Thymus (tissue), 11 donors: Measurements from ENCODE around the gene MGLL. TPM values are rescaled to one million over a fixed set of nuclear protein-coding genes. Genes with fewer than 3 reads are reported as not detected.

Experiments used
- DNase-seq, 9 donors: peaks; one replicate each; pipeline ENCODE4 v3.0.0-alpha.2; 2013; ENCODE audit warnings: low spot score in 9 of 9, low read depth in 6 of 9, missing footprints in 1 of 9
- H3K27ac ChIP-seq, 2 donors: one replicate each; pipeline ENCODE4 v1.5.1; 2013; ENCODE audit warnings: control low read depth in 1 of 2, low read depth in 1 of 2, low read length in 1 of 2, mild to moderate bottlenecking in 1 of 2, moderate library complexity in 1 of 2
- H3K27me3 ChIP-seq, 2 donors: one replicate each; pipeline ENCODE4 v1.5.1; 2013; ENCODE audit warnings: low read length in 1 of 2; ENCODE audit not compliant: control insufficient read depth in 2 of 2, insufficient read depth in 1 of 2
- H3K36me3 ChIP-seq, 2 donors: one replicate each; pipeline ENCODE4 v1.5.1; 2013; ENCODE audit warnings: low read length in 1 of 2, mild to moderate bottlenecking in 1 of 2, moderate library complexity in 1 of 2; ENCODE audit not compliant: control insufficient read depth in 2 of 2, insufficient read depth in 2 of 2
- H3K4me1 ChIP-seq, 2 donors: one replicate each; pipeline ENCODE4 v1.5.1; 2013; ENCODE audit warnings: low read length in 2 of 2; ENCODE audit not compliant: control insufficient read depth in 2 of 2, insufficient read depth in 2 of 2
- H3K4me3 ChIP-seq, 2 donors: one replicate each; pipeline ENCODE4 v1.5.1; 2013; ENCODE audit warnings: low read length in 2 of 2, control low read depth in 1 of 2, mild to moderate bottlenecking in 1 of 2
- H3K9me3 ChIP-seq, 2 donors: one replicate each; pipeline ENCODE4 v1.5.1; 2013; ENCODE audit warnings: low read length in 1 of 2, mild to moderate bottlenecking in 1 of 2; ENCODE audit not compliant: control insufficient read depth in 2 of 2, insufficient read depth in 1 of 2
- WGBS: extraction: QIAGEN DNeasy Blood & Tissue Kit; methylation state at CpG from one replicate; pipeline ENCODE4 v1.1.7; 2013; 5-methylcytosine and 5-hydroxymethylcytosine counted together
- polyA plus RNA-seq: library from polyadenylated mRNA; stranded (reverse); fragments of 200-250 nt; gene quantifications from one replicate; pipeline ENCODE4 v1.2.3, GENCODE V29; 2013
- total RNA-seq: library from RNA; stranded (reverse); fragments of 120-200 nt; gene quantifications from one replicate; pipeline ENCODE4 v1.2.4, GENCODE V29; 2013
- donor health status: healthy.

MGLL gene
- total and polyA plus RNA-seq, 2 donors: 5.4 to 15.2 TPM

DNA sequence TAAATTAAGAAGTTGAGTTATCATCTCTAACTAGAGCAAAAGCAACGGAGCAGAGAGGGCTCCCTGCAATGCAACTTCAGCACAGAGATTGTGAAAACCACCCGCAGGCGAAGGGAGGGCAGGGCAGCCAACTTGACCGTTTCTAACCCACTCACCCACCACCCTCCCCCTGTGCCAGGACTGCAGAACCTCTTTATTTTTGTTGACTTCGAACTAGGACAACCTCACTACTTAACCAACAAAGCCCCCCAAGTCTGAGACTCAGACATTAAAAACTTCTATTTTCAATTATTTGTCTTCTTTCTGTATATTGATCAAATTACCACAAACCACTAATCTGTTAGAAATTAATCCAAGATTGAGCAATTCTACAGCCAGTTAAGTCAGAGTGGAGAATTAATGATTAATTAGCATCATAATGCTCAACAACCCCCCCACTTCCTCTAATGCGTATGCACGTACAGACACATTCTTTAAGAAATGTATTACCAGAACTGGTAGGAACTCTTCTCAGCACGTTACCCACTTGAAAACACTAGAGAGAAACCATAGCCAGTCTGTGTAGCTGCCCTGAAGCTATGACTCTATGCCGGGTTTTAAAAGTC is 2.0 kb downstream of the MGLL start:
- WGBS: 87% methylated on average over 9 of the region's 9 CpGs
- Histone ChIP-seq H3K27ac (peak overlapping the region; percentile 40 to 77), H3K4me3 (no peak overlapping the region), H3K9me3 (peaks cover 0 to 8% of the 10 kb centered on the region in 2 donors), H3K36me3 (no peaks in the 10 kb centered on the region), H3K27me3 (peaks cover 0 to 18% of the 10 kb centered on the region in 2 donors), H3K4me1 (peaks cover 16 to 61% of the 10 kb centered on the region in 2 donors)
- no peak for DNase-seq

DNA sequence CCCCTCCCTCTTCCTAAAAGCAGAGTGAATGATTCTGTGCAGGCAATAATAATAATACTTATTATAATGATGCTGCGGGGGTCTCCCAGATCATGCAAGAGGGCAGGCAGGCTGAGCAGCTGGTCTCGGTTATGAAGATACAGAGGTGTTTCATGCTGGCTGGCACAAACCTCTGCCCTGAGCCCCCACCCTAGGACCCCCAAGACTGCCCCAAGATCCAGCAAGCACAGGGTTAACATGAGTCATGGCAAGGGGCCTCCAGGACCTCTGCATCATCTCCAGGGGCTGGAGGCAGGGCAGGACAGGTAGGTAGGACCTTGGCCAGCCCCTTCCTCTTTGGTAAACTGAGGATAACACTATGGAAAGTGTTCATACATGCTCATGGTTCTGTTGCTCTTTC is 2.7 kb downstream of the MGLL start:
- H3K36me3 ChIP-seq: peaks cover 0 to 3% of the 10 kb centered on the region in 2 donors
- H3K4me3 ChIP-seq: no peak overlapping the region
- DNase-seq: no peak
- H3K4me1 ChIP-seq: peaks cover 16 to 61% of the 10 kb centered on the region in 2 donors
- H3K27ac ChIP-seq: peak overlapping the region in 1 of 2 donors; percentile 63
- 94% methylated on average over 2 of the region's 2 CpGs for WGBS
- peaks cover 0 to 18% of the 10 kb centered on the region in 2 donors for H3K27me3 ChIP-seq
- H3K9me3 ChIP-seq: peaks cover 0 to 8% of the 10 kb centered on the region in 2 donors

DNA sequence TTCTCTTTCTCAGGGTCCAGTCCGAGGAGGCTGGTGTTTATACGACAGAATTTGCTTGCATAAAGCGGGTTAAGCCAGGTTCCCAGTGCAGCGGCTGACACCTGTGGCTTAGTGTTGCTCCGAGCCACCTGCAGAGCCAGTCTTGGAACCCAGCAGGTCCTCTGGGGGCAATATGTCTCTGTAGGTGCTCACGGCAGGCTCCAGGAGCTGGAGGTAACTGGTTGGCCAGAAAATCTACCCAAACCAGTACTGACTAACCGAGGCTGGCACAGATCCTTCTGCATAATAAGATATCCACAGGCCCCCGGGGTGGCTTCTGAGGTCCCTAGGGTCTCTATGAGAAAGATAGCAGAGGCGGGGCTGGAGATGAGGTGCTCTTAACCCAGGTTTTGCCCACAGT is 3.2 kb downstream of the MGLL start:
- DNase-seq: peak in 2 of 9 donors; percentile 35 to 48
- Histone ChIP-seq H3K9me3 (peaks cover 0 to 8% of the 10 kb centered on the region in 2 donors), H3K4me3 (no peak overlapping the region), H3K27me3 (peaks cover 0 to 15% of the 10 kb centered on the region in 2 donors), H3K36me3 (peaks cover 0 to 3% of the 10 kb centered on the region in 2 donors), H3K4me1 (peaks cover 16 to 61% of the 10 kb centered on the region in 2 donors), H3K27ac (peak overlapping the region in 1 of 2 donors; percentile 63)
- WGBS: 92% methylated on average over 9 of the region's 9 CpGs

DNA sequence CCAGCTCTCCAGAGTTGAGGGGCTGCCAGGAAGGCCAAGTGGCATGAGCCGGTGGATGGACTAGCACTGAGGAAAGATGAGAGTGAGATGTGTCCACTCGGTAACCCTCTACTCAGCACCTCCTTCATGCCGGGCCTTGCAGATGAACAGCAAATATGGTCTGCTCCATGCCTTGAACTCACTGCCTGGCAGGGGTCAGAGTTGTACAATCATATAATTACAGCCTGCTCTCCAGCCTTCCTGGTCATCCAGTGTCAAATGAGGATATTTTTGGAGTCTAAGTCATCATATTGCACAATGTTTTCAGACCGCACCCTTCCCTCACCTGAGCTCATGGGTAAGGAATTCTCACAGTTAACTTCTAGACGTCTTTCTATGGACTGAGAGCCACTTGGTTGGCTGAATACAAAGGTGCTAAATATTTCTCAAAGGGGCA is 4.9 kb downstream of the MGLL start:
- DNase-seq: no peak
- Histone ChIP-seq H3K36me3 (peaks cover 0 to 3% of the 10 kb centered on the region in 2 donors), H3K4me3 (no peak overlapping the region), H3K27me3 (peaks cover 0 to 3% of the 10 kb centered on the region in 2 donors), H3K27ac (no peak overlapping the region), H3K9me3 (peaks cover 0 to 8% of the 10 kb centered on the region in 2 donors), H3K4me1 (peaks cover 16 to 51% of the 10 kb centered on the region in 2 donors)
- WGBS: 95% methylated on average over 5 of the region's 5 CpGs

DNA sequence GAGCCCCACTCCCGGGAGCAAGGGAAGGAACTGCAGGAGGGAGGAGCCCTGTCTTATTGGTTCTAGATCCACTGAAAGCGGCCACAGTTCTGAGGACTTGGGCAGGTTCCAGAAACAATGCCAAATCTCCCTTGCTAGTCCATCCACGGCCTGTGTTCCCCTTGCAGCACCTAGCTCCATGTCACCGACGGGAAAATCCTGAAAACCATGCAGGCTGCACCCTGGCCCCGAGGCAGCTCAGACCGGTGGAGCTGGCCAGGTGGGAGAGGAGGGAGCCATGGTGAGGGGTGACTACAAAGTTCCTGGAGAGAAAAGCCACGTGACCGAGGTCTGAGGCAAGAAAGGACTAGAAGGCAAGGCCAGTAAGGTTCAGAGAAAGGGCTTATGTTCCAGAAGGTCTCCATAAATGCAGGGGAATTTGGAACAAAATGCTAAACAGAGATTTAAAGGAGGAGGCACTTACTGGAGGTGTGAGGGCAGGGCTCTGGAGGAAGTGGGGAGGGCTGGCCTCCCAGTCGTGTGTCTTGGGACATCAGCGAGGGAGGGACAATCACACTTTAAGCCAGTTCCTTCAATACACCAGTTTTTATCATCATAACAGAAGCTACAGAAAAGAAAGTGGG is 5.4 kb downstream of the MGLL start:
- DNase-seq: no peak
- Histone ChIP-seq H3K4me1 (peaks cover 11 to 47% of the 10 kb centered on the region in 2 donors), H3K27me3 (no peaks in the 10 kb centered on the region), H3K36me3 (peaks cover 0 to 3% of the 10 kb centered on the region in 2 donors), H3K4me3 (no peak overlapping the region), H3K27ac (no peak overlapping the region), H3K9me3 (peaks cover 0 to 8% of the 10 kb centered on the region in 2 donors)
- WGBS: 95% methylated on average over 11 of the region's 11 CpGs

DNA sequence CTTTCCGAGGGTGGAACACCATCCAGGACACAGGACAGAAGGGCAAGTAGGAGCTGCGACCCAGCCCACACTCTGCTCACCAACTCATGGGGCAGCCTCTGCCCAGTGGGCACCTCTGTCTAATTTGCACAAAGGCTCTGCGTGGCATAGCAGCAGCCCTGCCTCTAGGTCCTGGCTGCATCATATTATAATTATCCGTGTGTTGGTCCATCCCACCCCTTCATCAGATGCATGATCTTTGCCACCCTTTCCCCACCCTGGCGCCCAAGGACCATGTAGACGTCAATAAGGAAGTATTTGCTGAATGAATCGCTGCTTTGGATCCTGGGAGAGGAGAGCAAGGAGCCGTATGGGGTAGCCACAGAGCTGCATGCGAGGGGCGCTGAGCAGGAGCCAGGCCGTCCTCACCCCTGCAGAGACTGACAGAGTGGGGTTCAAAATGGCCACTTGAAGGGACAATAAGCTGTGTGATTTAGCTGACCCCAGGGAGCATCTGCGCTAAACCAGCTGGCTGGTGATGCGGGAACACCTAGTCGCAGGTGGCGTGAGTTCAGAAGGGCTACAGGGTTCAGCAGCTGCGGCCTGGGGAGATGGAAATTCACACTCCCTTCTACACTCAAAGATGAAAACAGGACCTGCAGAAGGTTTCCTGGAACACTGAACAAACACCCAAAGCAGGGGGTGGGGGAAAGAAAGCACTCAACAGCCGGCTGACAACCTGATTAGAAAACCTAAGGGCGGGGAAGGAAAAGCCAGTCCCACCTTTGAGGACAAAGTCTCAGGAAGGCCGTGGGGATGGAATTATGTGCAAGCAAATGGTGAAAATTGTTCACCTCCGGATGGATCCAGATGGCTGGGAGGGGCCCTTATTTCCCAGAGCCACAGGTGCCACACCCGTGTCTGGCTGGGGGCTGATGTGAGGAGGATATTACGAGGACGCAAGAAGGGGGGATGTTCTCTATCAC is 6.4 kb downstream of the MGLL start:
- Histone ChIP-seq H3K4me1 (peaks cover 6 to 39% of the 10 kb centered on the region in 2 donors), H3K9me3 (peaks cover 0 to 8% of the 10 kb centered on the region in 2 donors), H3K27me3 (no peaks in the 10 kb centered on the region), H3K27ac (no peak overlapping the region), H3K36me3 (peaks cover 0 to 3% of the 10 kb centered on the region in 2 donors), H3K4me3 (no peak overlapping the region)
- DNase-seq: no peak
- WGBS: 92% methylated on average over 23 of the region's 23 CpGs

DNA sequence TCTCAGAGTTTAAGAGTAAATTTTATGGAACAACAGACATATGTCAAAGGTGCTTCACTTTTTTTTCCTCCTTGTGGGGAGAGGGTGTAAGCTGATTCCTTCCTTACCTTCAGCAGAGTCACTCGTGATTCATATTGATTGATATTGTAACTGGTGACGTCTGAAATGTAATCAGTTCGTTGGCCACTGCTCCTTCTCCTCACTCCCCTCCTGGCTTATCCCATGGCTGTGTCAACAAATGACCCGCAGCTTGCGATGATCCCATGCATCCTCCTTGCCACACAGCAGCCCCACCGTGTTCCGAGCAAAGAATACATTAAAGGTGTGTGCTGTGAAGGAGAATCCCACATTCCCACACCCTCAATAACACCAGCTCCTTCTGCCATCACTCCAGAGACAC is 7.3 kb downstream of the MGLL start:
- no peaks in the 10 kb centered on the region for H3K27me3 ChIP-seq
- DNase-seq: no peak
- H3K4me1 ChIP-seq: peaks cover 0 to 30% of the 10 kb centered on the region in 2 donors
- 96% methylated on average over 7 of the region's 7 CpGs for WGBS
- H3K27ac ChIP-seq: no peak overlapping the region
- H3K4me3 ChIP-seq: no peak overlapping the region
- H3K9me3 ChIP-seq: peaks cover 0 to 8% of the 10 kb centered on the region in 2 donors
- peaks cover 0 to 6% of the 10 kb centered on the region in 2 donors for H3K36me3 ChIP-seq

DNA sequence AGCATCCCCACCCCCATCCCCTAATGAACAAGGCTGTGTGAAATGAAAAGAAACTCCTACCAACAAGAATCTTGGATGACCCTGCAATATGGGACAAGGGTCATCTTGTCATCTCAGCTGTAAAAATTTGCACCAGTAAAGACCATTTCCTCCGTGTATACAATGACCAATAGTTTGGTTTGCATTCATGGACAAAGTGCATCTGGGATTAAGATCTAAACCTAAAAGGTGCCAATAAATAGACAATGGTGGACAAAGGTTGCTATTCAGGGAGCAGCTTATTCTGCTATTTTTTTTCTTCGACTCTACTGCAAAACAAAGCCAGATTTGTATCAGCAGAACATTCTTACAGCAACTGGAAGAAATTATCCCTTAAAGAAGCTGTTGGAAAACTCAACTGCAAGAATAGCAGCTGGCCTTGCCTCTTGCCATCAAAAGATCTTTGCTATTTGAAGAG is 8.0 kb downstream of the MGLL start:
- Histone ChIP-seq H3K4me1 (peaks cover 0 to 23% of the 10 kb centered on the region in 2 donors), H3K27me3 (no peaks in the 10 kb centered on the region), H3K9me3 (peaks cover 0 to 8% of the 10 kb centered on the region in 2 donors), H3K4me3 (no peak overlapping the region), H3K27ac (no peak overlapping the region), H3K36me3 (peaks cover 0 to 6% of the 10 kb centered on the region in 2 donors)
- no peak for DNase-seq
- 90% methylated on average over 2 of the region's 2 CpGs for WGBS
